ENCODE measurements around the gene AKAP4.

Gene AKAP4, protein sequence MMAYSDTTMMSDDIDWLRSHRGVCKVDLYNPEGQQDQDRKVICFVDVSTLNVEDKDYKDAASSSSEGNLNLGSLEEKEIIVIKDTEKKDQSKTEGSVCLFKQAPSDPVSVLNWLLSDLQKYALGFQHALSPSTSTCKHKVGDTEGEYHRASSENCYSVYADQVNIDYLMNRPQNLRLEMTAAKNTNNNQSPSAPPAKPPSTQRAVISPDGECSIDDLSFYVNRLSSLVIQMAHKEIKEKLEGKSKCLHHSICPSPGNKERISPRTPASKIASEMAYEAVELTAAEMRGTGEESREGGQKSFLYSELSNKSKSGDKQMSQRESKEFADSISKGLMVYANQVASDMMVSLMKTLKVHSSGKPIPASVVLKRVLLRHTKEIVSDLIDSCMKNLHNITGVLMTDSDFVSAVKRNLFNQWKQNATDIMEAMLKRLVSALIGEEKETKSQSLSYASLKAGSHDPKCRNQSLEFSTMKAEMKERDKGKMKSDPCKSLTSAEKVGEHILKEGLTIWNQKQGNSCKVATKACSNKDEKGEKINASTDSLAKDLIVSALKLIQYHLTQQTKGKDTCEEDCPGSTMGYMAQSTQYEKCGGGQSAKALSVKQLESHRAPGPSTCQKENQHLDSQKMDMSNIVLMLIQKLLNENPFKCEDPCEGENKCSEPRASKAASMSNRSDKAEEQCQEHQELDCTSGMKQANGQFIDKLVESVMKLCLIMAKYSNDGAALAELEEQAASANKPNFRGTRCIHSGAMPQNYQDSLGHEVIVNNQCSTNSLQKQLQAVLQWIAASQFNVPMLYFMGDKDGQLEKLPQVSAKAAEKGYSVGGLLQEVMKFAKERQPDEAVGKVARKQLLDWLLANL

GRCh38 chrX:50200907-50201306, at the start of gene AKAP4:
Gene AKAP4, minus strand, starts transcription at chrX:50201007. Its CDS starts 118 bp downstream, at chrX:50200889.
- DNase-seq, result no peak

- no peak for DNase-seq
Observed at GRCh38 chrX:50211510-50211909, 10.7 kb upstream of the AKAP4 start.

DNA sequence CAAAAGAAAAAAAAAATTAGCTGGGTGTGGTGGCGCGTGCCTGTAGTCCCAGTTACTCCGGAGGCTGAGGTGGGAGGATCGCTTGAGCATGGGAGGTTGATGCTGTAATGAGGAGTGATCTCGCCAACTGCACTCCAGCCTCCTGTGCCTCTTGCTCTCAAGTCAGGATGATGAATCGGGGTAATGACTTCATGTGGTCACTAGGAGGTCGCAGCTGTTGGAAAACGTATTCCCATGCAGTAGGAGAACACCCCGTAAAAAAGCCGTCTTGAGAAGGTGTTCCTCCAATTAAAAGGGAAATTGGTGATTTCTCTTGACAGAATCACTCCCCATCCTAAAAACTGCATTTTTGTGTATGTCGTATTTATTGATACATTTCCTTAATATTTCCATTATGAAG, 5.9 kb upstream of the AKAP4 start:
- DNase-seq, result no peak

GRCh38 chrX:50204364-50204899, 3.6 kb upstream of the AKAP4 start, which contains the start of gene CCNB3:
Gene CCNB3, plus strand, starts transcription at chrX:50204765. Its CDS starts 80,399 bp downstream, at chrX:50285164.
- peak in 1 of 2 experiments; percentile 3 for DNase-seq

GRCh38 chrX:50202539-50202938, 1.7 kb upstream of the AKAP4 start:
- no peak for DNase-seq

- DNase-seq, result no peak
Observed at GRCh38 chrX:50198348-50198747, 2.5 kb downstream of the AKAP4 start.

- DNase-seq, result no peak
Observed at GRCh38 chrX:50188859-50189600, 11.8 kb downstream of the AKAP4 start.

GRCh38 chrX:50183891-50184290, 16.9 kb downstream of the AKAP4 start:
- no peak for DNase-seq

DNA sequence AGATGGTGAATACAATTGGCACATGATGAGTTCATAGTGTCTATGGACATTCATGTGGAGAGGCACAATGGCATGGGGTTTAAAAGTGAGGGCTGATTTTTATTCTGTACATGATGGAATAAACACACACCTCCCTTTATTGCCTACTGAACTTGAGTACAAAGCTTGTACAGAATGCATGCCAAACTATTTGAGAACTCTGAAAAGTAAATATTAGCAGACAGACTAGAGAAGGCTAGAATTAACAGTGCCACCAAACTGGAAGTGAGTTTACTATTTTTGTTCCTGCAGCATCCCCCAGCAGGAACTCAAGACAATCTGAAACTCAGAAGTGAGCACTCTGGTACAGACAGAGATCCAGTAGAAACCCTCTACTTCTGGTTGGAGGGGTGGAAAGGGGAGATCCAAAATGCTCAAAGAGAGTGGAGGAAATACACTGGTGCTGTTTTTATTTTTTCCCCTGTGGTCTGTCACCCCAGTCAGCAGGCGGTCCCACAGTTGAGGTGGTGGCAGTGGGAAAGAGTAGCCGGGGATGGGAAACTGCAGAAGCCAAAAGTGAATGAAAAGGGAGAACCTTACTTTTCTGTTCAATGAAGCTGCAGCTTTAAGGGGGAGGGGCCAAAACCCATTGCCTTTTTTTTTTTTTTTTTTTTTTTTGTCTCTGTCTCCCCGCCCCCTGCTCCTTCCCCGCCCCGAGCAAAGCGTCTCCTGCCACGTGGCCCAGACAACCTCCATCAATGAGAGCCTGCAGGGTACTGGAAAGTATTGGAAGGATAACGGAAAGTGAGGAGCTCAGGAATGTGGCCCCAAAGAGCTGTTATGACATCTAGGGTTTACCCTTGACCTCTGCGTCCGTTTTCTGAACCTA, 20.5 kb downstream of the AKAP4 start:
- no peak for DNase-seq

- no peak for DNase-seq
Observed at GRCh38 chrX:50169717-50170116, 31.1 kb downstream of the AKAP4 start.

DNA sequence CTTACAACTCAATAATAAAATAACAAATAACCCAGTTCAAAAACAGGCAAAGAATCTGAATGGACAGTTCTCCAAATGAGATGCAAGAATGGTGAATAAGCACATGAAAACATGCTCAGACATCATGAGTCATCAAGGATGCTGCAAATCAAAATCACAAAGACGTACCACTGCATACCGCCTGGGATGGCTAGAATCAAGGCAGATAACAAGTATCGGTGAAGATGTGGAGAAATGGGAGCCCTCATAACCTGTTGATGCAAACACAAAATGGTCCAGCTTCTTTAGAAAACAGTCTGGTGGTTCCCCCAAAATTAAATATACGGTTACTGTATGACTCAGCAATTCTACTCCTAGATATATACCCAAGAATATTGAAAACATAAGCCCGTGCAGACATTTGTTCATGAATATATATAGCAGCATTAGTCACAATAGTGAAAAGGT, 32.5 kb downstream of the AKAP4 start:
- no peak for DNase-seq

GRCh38 chrX:50167366-50167765, 33.4 kb downstream of the AKAP4 start:
- DNase-seq, result no peak

DNA sequence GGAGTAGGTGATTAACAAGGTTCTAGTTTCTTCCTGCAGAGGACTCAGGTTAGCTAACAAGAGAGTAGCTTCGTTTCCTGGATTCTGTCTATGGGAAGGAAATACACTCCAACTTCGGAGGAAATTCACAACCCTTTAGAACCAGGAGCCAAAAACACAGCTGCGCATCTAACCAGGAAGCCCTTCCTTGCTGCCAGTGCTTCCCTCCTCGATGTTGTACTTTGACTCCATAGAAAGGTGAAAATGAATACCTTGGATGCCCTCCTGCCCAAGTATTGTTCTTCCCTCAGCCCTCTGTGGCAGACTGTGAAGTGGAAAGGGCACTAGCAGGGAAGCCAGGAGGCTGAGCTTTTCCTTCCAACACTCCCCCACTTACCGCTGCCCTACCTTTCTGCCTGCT, 35.1 kb downstream of the AKAP4 start:
- no peak for DNase-seq

GRCh38 chrX:50161127-50161526, 39.7 kb downstream of the AKAP4 start:
- no peak for DNase-seq

GRCh38 chrX:50158593-50158992, 42.2 kb downstream of the AKAP4 start:
- DNase-seq, result no peak

GRCh38 chrX:50157545-50158135, 43.2 kb downstream of the AKAP4 start:
- DNase-seq, result no peak

DNA sequence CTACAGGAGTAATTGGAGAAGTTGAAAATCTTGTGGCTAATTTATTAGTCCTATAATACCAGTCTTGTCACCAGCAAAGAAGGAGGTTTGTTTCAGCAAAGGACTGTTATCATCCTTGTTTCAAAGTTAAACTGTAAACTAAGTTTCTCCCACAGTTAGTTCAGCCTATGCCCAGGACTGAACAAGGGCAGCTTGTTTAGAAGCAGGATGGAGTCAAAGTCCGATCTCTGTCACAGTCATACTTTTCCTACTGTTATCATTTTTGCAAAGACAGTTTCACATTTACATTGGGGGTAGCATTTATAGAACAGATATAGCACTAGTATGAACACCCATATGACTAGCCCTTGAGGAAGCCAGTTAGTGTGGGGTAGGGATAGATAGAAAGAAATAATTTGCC, 46.4 kb downstream of the AKAP4 start:
- no peak for DNase-seq

DNA sequence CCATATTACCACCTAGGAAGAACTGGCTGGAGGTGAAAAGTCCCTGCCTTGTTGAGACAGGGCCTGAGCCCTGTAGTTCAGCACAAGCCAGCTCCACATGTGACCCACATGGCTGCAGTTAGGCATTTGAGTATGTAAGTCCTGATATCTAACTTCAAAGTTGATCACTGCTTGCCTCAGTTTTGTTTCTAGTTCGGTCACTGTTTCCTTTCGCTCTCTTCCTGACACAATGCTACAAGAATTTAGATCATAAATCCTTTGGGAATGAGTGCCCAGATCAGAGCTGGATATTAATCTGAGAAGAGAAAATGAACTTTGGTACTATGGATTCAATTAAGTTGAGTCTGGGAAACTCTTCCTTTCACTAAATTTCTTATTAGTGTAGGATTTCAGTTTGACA, 48.4 kb downstream of the AKAP4 start:
- no peak for DNase-seq

- DNase-seq, result no peak
Observed at GRCh38 chrX:50147972-50148371, 52.8 kb downstream of the AKAP4 start.

Measured in cerebellar nuclear complex (tissue), 1 donor.